ENCODE measurements around the gene TBC1D22A. TPM values are rescaled to one million over a fixed set of nuclear protein-coding genes. Genes with fewer than 3 reads are reported as not detected.

Gene TBC1D22A
- total and polyA plus RNA-seq, 4 donors = 4.1 to 12.4 (median 8.4) TPM

- no peaks in the 10 kb centered on the region for H3K9me3 ChIP-seq (ENCODE audit: control insufficient read depth in 4 of 4, low read length in 3 of 4)
- no peaks in the 10 kb centered on the region for H3K4me1 ChIP-seq (ENCODE audit: control insufficient read depth in 4 of 4, insufficient read depth in 4 of 4, low read length in 3 of 4)
- no peak for DNase-seq (ENCODE audit: low spot score)
- H3K27me3 ChIP-seq (ENCODE audit: control insufficient read depth in 4 of 4, insufficient read depth in 4 of 4, low read length in 3 of 4) = no peaks in the 10 kb centered on the region
- WGBS = 97% methylated on average over 5 of the region's 5 CpGs
- no peak overlapping the region for H3K4me3 ChIP-seq (ENCODE audit: low read depth in 1 of 3, low read length in 3 of 3)
- H3K36me3 ChIP-seq (ENCODE audit: control insufficient read depth in 4 of 4, insufficient read depth in 3 of 4, low read depth in 1 of 4, low read length in 3 of 4) = peaks cover 6 to 14% (median 9%) of the 10 kb centered on the region in 4 donors
- H3K9ac ChIP-seq (ENCODE audit: low read depth in 1 of 2, low read length in 2 of 2) = no peak overlapping the region
- TF ChIP-seq HNF4A (conservative IDR thresholded peaks at IDR 0.05) (no peak), EGR1 (IDR thresholded peaks at IDR 0.05; ENCODE audit: low read depth in 2 of 2) (no peak), ATF3 (IDR thresholded peaks at IDR 0.05) (no peak), YY1 (IDR thresholded peaks at IDR 0.05) (no peak)
- H3K27ac ChIP-seq (ENCODE audit: low read depth in 1 of 2, low read length in 2 of 2) = no peak overlapping the region
Measured at GRCh38 chr22:46891382-46891951, 129.0 kb downstream of the TBC1D22A start.

- H3K27me3 ChIP-seq (ENCODE audit: control insufficient read depth in 4 of 4, insufficient read depth in 4 of 4, low read length in 3 of 4) = no peaks in the 10 kb centered on the region
- H3K9me3 ChIP-seq (ENCODE audit: control insufficient read depth in 4 of 4, low read length in 3 of 4) = no peaks in the 10 kb centered on the region
- WGBS = 91% methylated on average over 15 of the region's 15 CpGs
- no peak for TF ChIP-seq GABPA (IDR thresholded peaks at IDR 0.05 in 1 of 2, conservative IDR thresholded peaks at IDR 0.05 in 1 of 2)
- TF ChIP-seq ATF3 (IDR thresholded peaks at IDR 0.05) = no peak
- H3K9ac ChIP-seq (ENCODE audit: low read depth in 1 of 2, low read length in 2 of 2) = no peak overlapping the region
- H3K36me3 ChIP-seq (ENCODE audit: control insufficient read depth in 4 of 4, insufficient read depth in 3 of 4, low read depth in 1 of 4, low read length in 3 of 4) = peaks cover 6 to 14% (median 9%) of the 10 kb centered on the region in 4 donors
- H3K27ac ChIP-seq (ENCODE audit: low read depth in 1 of 2, low read length in 2 of 2) = no peak overlapping the region
- DNase-seq (ENCODE audit: low spot score) = no peak
- no peaks in the 10 kb centered on the region for H3K4me1 ChIP-seq (ENCODE audit: control insufficient read depth in 4 of 4, insufficient read depth in 4 of 4, low read length in 3 of 4)
- no peak overlapping the region for H3K4me3 ChIP-seq (ENCODE audit: low read depth in 1 of 3, low read length in 3 of 3)
Measured at GRCh38 chr22:46892866-46893265, 130.4 kb downstream of the TBC1D22A start.

GRCh38 chr22:46893281-46894020 lies 131.0 kb downstream of the TBC1D22A start:
- no peak for TF ChIP-seq CTCF (IDR thresholded peaks at IDR 0.05; ENCODE audit: low read depth, low read length, missing input control)
- no peak for TF ChIP-seq MAX (IDR thresholded peaks at IDR 0.05)
- TF ChIP-seq FOXA2 (IDR thresholded peaks at IDR 0.05) = no peak
- no peak for TF ChIP-seq ZBTB33 (IDR thresholded peaks at IDR 0.05)
- TF ChIP-seq NR2F2 (IDR thresholded peaks at IDR 0.05) = no peak
- TF ChIP-seq HNF4G (IDR thresholded peaks at IDR 0.05) = no peak
- no peak for TF ChIP-seq EGR1 (IDR thresholded peaks at IDR 0.05; ENCODE audit: low read depth in 2 of 2)
- no peak for TF ChIP-seq RXRA (IDR thresholded peaks at IDR 0.05)
- no peak for TF ChIP-seq REST (IDR thresholded peaks at IDR 0.05)
- TF ChIP-seq HNF4A (conservative IDR thresholded peaks at IDR 0.05) = no peak
- Histone ChIP-seq H3K4me1 (ENCODE audit: control insufficient read depth in 4 of 4, insufficient read depth in 4 of 4, low read length in 3 of 4) (no peaks in the 10 kb centered on the region), H3K4me3 (ENCODE audit: low read depth in 1 of 3, low read length in 3 of 3) (no peak overlapping the region), H3K27me3 (ENCODE audit: control insufficient read depth in 4 of 4, insufficient read depth in 4 of 4, low read length in 3 of 4) (no peaks in the 10 kb centered on the region), H3K9ac (ENCODE audit: low read depth in 1 of 2, low read length in 2 of 2) (no peak overlapping the region), H3K27ac (ENCODE audit: low read depth in 1 of 2, low read length in 2 of 2) (no peak overlapping the region), H3K9me3 (ENCODE audit: control insufficient read depth in 4 of 4, low read length in 3 of 4) (no peaks in the 10 kb centered on the region), H3K36me3 (ENCODE audit: control insufficient read depth in 4 of 4, insufficient read depth in 3 of 4, low read depth in 1 of 4, low read length in 3 of 4) (peaks cover 5 to 14% (median 9%) of the 10 kb centered on the region in 4 donors)
- DNase-seq (ENCODE audit: low spot score) = no peak
- 92% methylated on average over 10 of the region's 10 CpGs for WGBS
